Epithelial cell of proximal tubule (primary cell): ENCODE measurements around the gene NCKAP5. TPM values are rescaled to one million over a fixed set of nuclear protein-coding genes. Genes with fewer than 3 reads are reported as not detected.

Experiments
- DNase-seq: peaks from one replicate; pipeline ENCODE4 v3.0.0-alpha.2; 2011; ENCODE audit warnings: low read depth
- H3K4me3 ChIP-seq: 2 replicates; pipeline ENCODE4 v1.5.1; 2011; ENCODE audit warnings: low read depth, mild to moderate bottlenecking, low read length
- CTCF ChIP-seq: conservative IDR thresholded peaks from 2 replicates; pipeline ENCODE4 v1.5.1; 2012; ENCODE audit warnings: low read depth, mild to moderate bottlenecking, low read length
- total RNA-seq: library from RNA; depleted of rRNA; stranded (reverse); fragments of >200 nt; gene quantifications from 2 replicates; pipeline ENCODE4 v1.2.3, GENCODE V29; 2015

Gene NCKAP5
- total RNA-seq, 1 donor from 2014 or later: 0.69 TPM

- H3K4me3 ChIP-seq: no peak overlapping the region
- TF ChIP-seq CTCF: no peak
- no peak for DNase-seq
Measured at GRCh38 chr2:132797071-132797470, 771.2 kb downstream of the NCKAP5 start.

GRCh38 chr2:132795220-132795619, 773.0 kb downstream of the NCKAP5 start:
- DNase-seq: no peak
- no peak for TF ChIP-seq CTCF
- no peak overlapping the region for H3K4me3 ChIP-seq

- DNase-seq: no peak
- no peak overlapping the region for H3K4me3 ChIP-seq
- no peak for TF ChIP-seq CTCF
Measured at GRCh38 chr2:132793532-132793931, 774.7 kb downstream of the NCKAP5 start.

- no peak for DNase-seq
- TF ChIP-seq CTCF: no peak
- no peak overlapping the region for H3K4me3 ChIP-seq
Measured at GRCh38 chr2:132790207-132790785, 778.0 kb downstream of the NCKAP5 start.

- no peak for DNase-seq
- no peak for TF ChIP-seq CTCF
- no peak overlapping the region for H3K4me3 ChIP-seq
Measured at GRCh38 chr2:132789066-132789465, 779.2 kb downstream of the NCKAP5 start.

GRCh38 chr2:132788310-132788838, 779.9 kb downstream of the NCKAP5 start:
- H3K4me3 ChIP-seq: no peak overlapping the region
- no peak for TF ChIP-seq CTCF
- DNase-seq: no peak

GRCh38 chr2:132783883-132784282, 784.4 kb downstream of the NCKAP5 start:
- TF ChIP-seq CTCF: no peak
- no peak for DNase-seq
- H3K4me3 ChIP-seq: no peak overlapping the region
